AG09309 (cell line): ENCODE results near the gene COX5A.
"Not testable (repeated sequence)": the region's sequence is repeated elsewhere in the genome, so short reads cannot be mapped to it uniquely, and the experiment has no call there.

Experiments
- DNase-seq: peaks from one replicate; pipeline ENCODE4 v3.0.0-alpha.2; 2010; ENCODE audit warnings: low read depth
- H3K4me3 ChIP-seq: 2 replicates; pipeline ENCODE4 v1.5.1; 2011; ENCODE audit warnings: mild to moderate bottlenecking, low read depth, low read length, moderate library complexity; ENCODE audit not compliant: control insufficient read depth
- CTCF ChIP-seq: IDR thresholded peaks from 2 replicates; pipeline ENCODE4 v1.5.1; 2011; ENCODE audit warnings: mild to moderate bottlenecking, low read depth, low read length, inconsistent platforms; ENCODE audit not compliant: insufficient read depth, control insufficient read depth; ENCODE audit errors: missing control alignments

COX5A gene

GRCh38 chr15:74892931-74893330, 44.9 kb downstream of the COX5A start:
- DNase-seq: no peak
- no peak overlapping the region for H3K4me3 ChIP-seq
- no peak for TF ChIP-seq CTCF

GRCh38 chr15:74892313-74892712, 45.6 kb downstream of the COX5A start:
- no peak overlapping the region for H3K4me3 ChIP-seq
- TF ChIP-seq CTCF: no peak
- no peak for DNase-seq

GRCh38 chr15:74891469-74891868, 46.4 kb downstream of the COX5A start:
- H3K4me3 ChIP-seq: no peak overlapping the region
- no peak for DNase-seq
- no peak for TF ChIP-seq CTCF

GRCh38 chr15:74890665-74890960, 47.3 kb downstream of the COX5A start:
- peak overlapping the region; percentile 99 for H3K4me3 ChIP-seq
- no peak for DNase-seq
- TF ChIP-seq CTCF: no peak

- DNase-seq: no peak
- no peak for TF ChIP-seq CTCF
- peak within 1 kb of the TSS; percentile 99 for H3K4me3 ChIP-seq
Observed at GRCh38 chr15:74889883-74890664, 47.8 kb downstream of the COX5A start, which contains the start of gene MPI. MPI (plus strand) TSS chr15:74890042; CDS start chr15:74890074, 32 bp downstream.

- no peak for DNase-seq
- peak overlapping the region; percentile 9 for H3K4me3 ChIP-seq
- TF ChIP-seq CTCF: no peak
Observed at GRCh38 chr15:74889390-74889882, 48.4 kb downstream of the COX5A start.

- no peak for TF ChIP-seq CTCF
Observed at GRCh38 chr15:74888716-74889115, 49.2 kb downstream of the COX5A start.

GRCh38 chr15:74887537-74888193, 50.2 kb downstream of the COX5A start:
- not testable (repeated sequence) for H3K4me3 ChIP-seq, DNase-seq

More at GRCh38 chr15:74888716-74889115, 49.2 kb downstream of the COX5A start:
- no peak overlapping the region for H3K4me3 ChIP-seq
- no peak for DNase-seq
